Tibial artery (tissue), 4 donors: Measurements from ENCODE around the gene EGR1.
"Not testable (repeated sequence)": the region's sequence is repeated elsewhere in the genome, so short reads cannot be mapped to it uniquely, and the experiment has no call there.

Source experiments
- DNase-seq, 2 donors: peaks; one replicate each; pipeline ENCODE4 v3.0.0-alpha.2; 2019
- H3K27ac ChIP-seq, 2 donors: fragments of 200-600 bp; sonication (generic) in 1 of 2; 1 replicate in 1 of 2; 2 replicates in 1 of 2; pipeline ENCODE4 v1.5.1; 2018 to 2019; ENCODE audit warnings: mild to moderate bottlenecking in 1 of 2
- H3K27me3 ChIP-seq, 2 donors: fragments of 200-600 bp; sonication (generic) in 1 of 2; one replicate each; pipeline versions ENCODE4 v1.5.1 to v1.6.0; 2016 to 2019
- H3K36me3 ChIP-seq, 3 donors: fragments of 200-600 bp; sonication (generic) in 2 of 3; one replicate each; pipeline ENCODE4 v1.5.1; 2016 to 2019; ENCODE audit warnings: mild to moderate bottlenecking in 2 of 3
- H3K4me1 ChIP-seq, 4 donors: fragments of 200-600 bp; sonication (generic) in 2 of 4; 1 replicate in 3 of 4; 2 replicates in 1 of 4; pipeline ENCODE4 v1.5.1; 2016 to 2019
- H3K4me3 ChIP-seq, 2 donors: fragments of 200-600 bp; sonication (generic) in 1 of 2; 1 replicate in 1 of 2; 2 replicates in 1 of 2; pipeline ENCODE4 v1.5.1; 2018 to 2019; ENCODE audit warnings: mild to moderate bottlenecking in 2 of 2
- H3K9me3 ChIP-seq, 3 donors: fragments of 200-600 bp; sonication (generic) in 1 of 3; one replicate each; pipeline ENCODE4 v1.5.1; 2016 to 2019
- CTCF ChIP-seq, 2 experiments: fragments of 200-600 bp in 1 of 2; fragments of 450-650 bp in 1 of 2; IDR thresholded peaks; one replicate each; pipeline ENCODE4 v1.5.1; 2017 to 2019; ENCODE audit warnings: antibody characterized with exemption in 2 of 2, mild to moderate bottlenecking in 1 of 2, moderate library complexity in 1 of 2
- intact Hi-C: fragments of 100-400 bp; cut with DNase I; formaldehyde crosslinking; loops from one replicate; pipeline ENCODE4 v1.15.0; 2023; ENCODE audit warnings: low total_unique reads

Gene EGR1

GRCh38 chr5:138469540-138470321 is 4.5 kb downstream of the EGR1 start:
- Histone ChIP-seq H3K4me1 (peaks cover 0 to 43% (median 24%) of the 10 kb centered on the region in 4 donors), H3K4me3 (no peak overlapping the region), H3K27ac (peak overlapping the region in 1 of 2 donors; percentile 6)

GRCh38 chr5:138470322-138471051 is 5.2 kb downstream of the EGR1 start:
- no peak for TF ChIP-seq CTCF (IDR thresholded peaks at IDR 0.05)
- Histone ChIP-seq H3K36me3 (peaks cover 0 to 13% (median 10%) of the 10 kb centered on the region in 3 donors), H3K9me3 (no peaks in the 10 kb centered on the region), H3K27me3 (no peaks in the 10 kb centered on the region), H3K27ac (no peak overlapping the region), H3K4me1 (peaks cover 0 to 42% (median 24%) of the 10 kb centered on the region in 4 donors), H3K4me3 (no peak overlapping the region)
- intact Hi-C loops, result no loop called here
- no peak for DNase-seq

More at GRCh38 chr5:138469540-138470321, 4.5 kb downstream of the EGR1 start:
- DNase-seq, result no peak
- TF ChIP-seq CTCF (IDR thresholded peaks at IDR 0.05), result no peak
- Histone ChIP-seq H3K9me3 (no peaks in the 10 kb centered on the region), H3K27me3 (no peaks in the 10 kb centered on the region), H3K36me3 (peaks cover 0 to 13% (median 10%) of the 10 kb centered on the region in 3 donors)
- intact Hi-C loops, result no loop called here

DNA sequence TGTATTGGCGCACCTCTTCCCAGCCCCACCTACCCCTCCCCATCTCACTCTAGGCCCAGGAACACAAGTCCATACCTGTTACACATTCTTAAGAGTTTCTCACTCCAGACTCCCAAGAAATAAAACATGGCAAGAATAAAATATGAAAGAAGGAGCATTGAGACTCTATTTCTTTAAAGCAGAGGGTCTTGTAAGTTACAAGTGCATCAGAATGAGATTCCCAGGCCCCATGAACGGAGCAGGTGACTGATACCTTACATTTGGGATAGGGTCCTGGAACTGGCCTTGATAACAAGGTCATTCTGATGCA is 5.7 kb downstream of the EGR1 start:
- H3K9me3 ChIP-seq, result no peaks in the 10 kb centered on the region
- peaks cover 0 to 13% (median 10%) of the 10 kb centered on the region in 3 donors for H3K36me3 ChIP-seq
- TF ChIP-seq CTCF (IDR thresholded peaks at IDR 0.05), result no peak
- no peaks in the 10 kb centered on the region for H3K27me3 ChIP-seq
- intact Hi-C loops, result no loop called here
- H3K4me3 ChIP-seq, result no peak overlapping the region
- no peak overlapping the region for H3K27ac ChIP-seq
- DNase-seq, result no peak
- H3K4me1 ChIP-seq, result peaks cover 0 to 37% (median 22%) of the 10 kb centered on the region in 4 donors

- no peak for DNase-seq
- peaks cover 0 to 23% (median 11%) of the 10 kb centered on the region in 4 donors for H3K4me1 ChIP-seq
- H3K4me3 ChIP-seq, result no peak overlapping the region
- H3K9me3 ChIP-seq, result no peaks in the 10 kb centered on the region
- no peak for TF ChIP-seq CTCF (IDR thresholded peaks at IDR 0.05)
- no peak overlapping the region for H3K27ac ChIP-seq
- intact Hi-C loops, result no loop called here
- H3K36me3 ChIP-seq, result peaks cover 0 to 6% (median 4%) of the 10 kb centered on the region in 3 donors
- no peaks in the 10 kb centered on the region for H3K27me3 ChIP-seq
These were observed 7.1 kb downstream of the EGR1 start for GRCh38 chr5:138472353-138472752.

GRCh38 chr5:138473151-138473550 is 7.9 kb downstream of the EGR1 start:
- H3K4me3 ChIP-seq, H3K27me3 ChIP-seq, DNase-seq, intact Hi-C loops, H3K27ac ChIP-seq, H3K36me3 ChIP-seq, H3K9me3 ChIP-seq: not testable (repeated sequence)
- H3K4me1 ChIP-seq, result peaks cover 0 to 15% (median 3%) of the 10 kb centered on the region in 4 donors

GRCh38 chr5:138476918-138477317 is 11.6 kb downstream of the EGR1 start:
- H3K4me3 ChIP-seq, result no peak overlapping the region
- no peak for TF ChIP-seq CTCF (IDR thresholded peaks at IDR 0.05)
- no peaks in the 10 kb centered on the region for H3K27me3 ChIP-seq
- DNase-seq, result no peak
- H3K4me1 ChIP-seq, result no peaks in the 10 kb centered on the region
- no peaks in the 10 kb centered on the region for H3K36me3 ChIP-seq
- no peak overlapping the region for H3K27ac ChIP-seq
- no peaks in the 10 kb centered on the region for H3K9me3 ChIP-seq
- intact Hi-C loops, result no loop called here
